AG04450 (cell line): ENCODE data around the gene RIPK4. TPM values are rescaled to one million over a fixed set of nuclear protein-coding genes. Genes with fewer than 3 reads are reported as not detected.

ENCODE experiments used
- CTCF ChIA-PET: fragments of 300-600, 350-600 bp; formaldehyde crosslinking; extraction: SDS; loops from one replicate; lab custom pipeline; 2022; ENCODE audit warnings: antibody characterized with exemption, inconsistent platforms; lab: Charles Lee
- POLR2A ChIA-PET: fragments of 350-600 bp; formaldehyde crosslinking; extraction: SDS; loops from one replicate; lab custom pipeline; 2021; ENCODE audit warnings: antibody characterized with exemption, inconsistent platforms; lab: Yijun Ruan, JAX
- DNase-seq: peaks from one replicate; pipeline ENCODE4 v3.0.0-alpha.2; 2011; ENCODE audit warnings: low read depth, low spot score
- H3K27ac ChIP-seq: one replicate; pipeline ENCODE4 v1.5.1; 2012; ENCODE audit warnings: low read depth, low read length, control low read depth
- H3K27me3 ChIP-seq: one replicate; pipeline ENCODE4 v1.6.0; 2012; ENCODE audit warnings: low read length; ENCODE audit not compliant: control insufficient read depth, insufficient read depth
- H3K4me3 ChIP-seq: 2 replicates; pipeline ENCODE4 v1.5.1; 2011; ENCODE audit warnings: mild to moderate bottlenecking, low read depth, low read length, control low read depth
- H3K9me3 ChIP-seq: 2 replicates; pipeline ENCODE4 v1.5.1; 2012; ENCODE audit warnings: low read length; ENCODE audit not compliant: control insufficient read depth, insufficient read depth
- polyA minus RNA-seq: library from RNA; depleted of rRNA, polyadenylated mRNA; stranded (reverse); fragments of >200 nt; gene quantifications from 2 replicates; pipeline ENCODE4 v1.2.3, GENCODE V29; 2011; rRNA and poly(A)+ RNA removed
- polyA plus RNA-seq: library from polyadenylated mRNA; depleted of rRNA; stranded (reverse); fragments of >200 nt; gene quantifications from 2 replicates; pipeline ENCODE4 v1.2.3, GENCODE V29; 2011; rRNA removed
- TF ChIP-seq, protein P1 (sequence below): IDR thresholded peaks from 2 replicates; pipeline ENCODE4 v1.5.1; 2011; ENCODE audit warnings: low read depth, low read length, control low read depth, inconsistent platforms

RIPK4 gene
- polyA plus RNA-seq (not detected in 2 replicates), polyA minus RNA-seq (not detected in 2 replicates)

DNA sequence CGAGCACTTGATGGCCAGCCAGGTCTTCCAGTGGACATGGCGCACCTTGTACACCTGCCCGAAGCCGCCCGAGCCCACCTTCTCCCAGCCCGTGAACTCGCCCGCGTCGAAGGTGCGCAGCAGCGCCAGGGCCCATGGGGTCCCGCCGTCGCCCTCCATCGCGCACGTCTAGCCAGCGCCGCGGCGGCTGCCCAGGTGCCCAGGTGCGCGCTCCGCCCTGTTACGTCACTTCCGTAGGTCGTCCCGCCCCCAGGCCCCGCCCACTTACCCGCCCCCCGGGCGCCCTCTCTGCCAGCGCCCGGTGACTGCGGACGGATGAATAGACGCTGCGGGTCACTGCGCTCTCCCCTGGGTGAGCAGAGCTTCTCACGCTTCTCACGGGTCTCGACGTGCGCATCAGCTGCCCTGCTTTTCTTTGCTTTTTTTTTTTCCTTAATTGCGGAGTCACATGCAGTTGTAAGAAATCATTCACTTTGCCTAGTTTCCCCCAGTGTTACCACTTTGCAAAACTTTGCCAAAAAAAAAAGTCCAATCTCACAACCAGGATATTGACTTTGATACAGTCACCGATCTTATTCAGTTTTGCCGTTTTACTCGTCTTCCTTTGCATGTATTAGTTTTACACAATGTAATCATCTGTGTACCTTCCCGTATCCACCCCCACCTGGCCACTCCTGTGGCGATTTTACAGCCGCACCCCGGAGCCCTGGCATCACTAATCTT is at the start of gene RIPK4:
RIPK4 (minus strand) TSS at position 170 of the 723 bp plus-strand sequence; CDS start at position 159, 11 bp downstream.
- H3K27ac ChIP-seq, result no peak within 1 kb of the TSS
- no peaks in the 10 kb centered on the region; the same call in 1 of the 2 replicates for H3K9me3 ChIP-seq
- TF ChIP-seq, protein P1, sequence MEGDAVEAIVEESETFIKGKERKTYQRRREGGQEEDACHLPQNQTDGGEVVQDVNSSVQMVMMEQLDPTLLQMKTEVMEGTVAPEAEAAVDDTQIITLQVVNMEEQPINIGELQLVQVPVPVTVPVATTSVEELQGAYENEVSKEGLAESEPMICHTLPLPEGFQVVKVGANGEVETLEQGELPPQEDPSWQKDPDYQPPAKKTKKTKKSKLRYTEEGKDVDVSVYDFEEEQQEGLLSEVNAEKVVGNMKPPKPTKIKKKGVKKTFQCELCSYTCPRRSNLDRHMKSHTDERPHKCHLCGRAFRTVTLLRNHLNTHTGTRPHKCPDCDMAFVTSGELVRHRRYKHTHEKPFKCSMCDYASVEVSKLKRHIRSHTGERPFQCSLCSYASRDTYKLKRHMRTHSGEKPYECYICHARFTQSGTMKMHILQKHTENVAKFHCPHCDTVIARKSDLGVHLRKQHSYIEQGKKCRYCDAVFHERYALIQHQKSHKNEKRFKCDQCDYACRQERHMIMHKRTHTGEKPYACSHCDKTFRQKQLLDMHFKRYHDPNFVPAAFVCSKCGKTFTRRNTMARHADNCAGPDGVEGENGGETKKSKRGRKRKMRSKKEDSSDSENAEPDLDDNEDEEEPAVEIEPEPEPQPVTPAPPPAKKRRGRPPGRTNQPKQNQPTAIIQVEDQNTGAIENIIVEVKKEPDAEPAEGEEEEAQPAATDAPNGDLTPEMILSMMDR, result no peak
- DNase-seq, result no peak
- ChIA-PET POLR2A (no interaction called here), CTCF (interaction anchor here (2.6 kb wide), 1 partner anchor 155 kb away, joined by 22 read pairs; no protein-coding TSS in a partner anchor)
- peaks cover 96% of the 10 kb centered on the region for H3K27me3 ChIP-seq
- H3K4me3 ChIP-seq, result no peak within 1 kb of the TSS

DNA sequence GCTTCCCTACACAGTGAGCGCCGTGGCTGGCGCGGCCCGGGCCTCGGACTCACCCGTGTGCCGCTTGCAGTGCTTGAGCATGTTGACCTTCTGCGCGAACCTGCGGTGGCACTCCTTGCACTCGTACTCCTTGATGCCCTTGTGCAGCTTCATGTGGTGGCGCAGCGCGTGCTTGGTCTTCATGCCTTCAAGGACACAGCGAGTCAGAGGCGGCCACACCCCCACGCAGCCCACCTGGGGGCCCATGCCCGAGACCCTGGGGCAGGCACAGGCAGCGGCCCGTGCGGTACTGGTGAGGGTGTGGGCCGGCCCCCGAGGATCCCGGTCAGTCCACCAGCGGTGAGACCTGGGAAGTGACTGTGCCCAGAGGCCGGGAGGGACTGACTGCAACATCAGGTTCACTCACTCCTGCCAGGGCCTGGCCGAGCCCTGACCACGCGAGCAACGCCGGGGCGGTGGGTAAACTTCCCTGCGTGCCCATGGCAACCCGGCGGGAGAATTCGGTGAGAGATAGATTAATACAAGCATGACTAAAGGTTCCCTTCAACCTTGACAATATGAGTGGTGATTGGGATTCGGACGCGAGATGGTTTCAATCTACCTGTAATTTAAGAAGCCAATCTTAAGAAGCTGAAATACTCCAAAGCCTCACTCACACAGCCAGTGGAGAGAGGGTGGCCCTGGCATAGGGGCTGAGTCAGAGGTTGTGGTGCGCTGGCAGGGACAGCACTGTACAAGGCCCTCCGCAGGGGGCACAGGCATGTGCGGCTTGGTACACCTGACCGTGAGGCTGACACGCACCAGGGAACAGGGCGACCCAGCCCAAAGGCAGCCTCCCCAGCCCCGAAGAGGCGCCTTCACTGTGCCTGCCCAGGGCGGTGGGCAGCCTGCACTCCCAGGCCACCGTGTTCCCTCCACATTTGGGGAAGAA is 49.1 kb upstream of the RIPK4 start:
- TF ChIP-seq, protein P1, result no peak
- H3K27me3 ChIP-seq, result no peaks in the 10 kb centered on the region
- DNase-seq, result no peak
- ChIA-PET CTCF (interaction anchor here (0.6 to 3.8 kb wide), 57 partner anchors 8 to 532 kb away, joined by 3 to 79 read pairs (median 5); no protein-coding TSS in a partner anchor), POLR2A (no interaction called here)
- H3K27ac ChIP-seq, result no peak overlapping the region
- no peaks in the 10 kb centered on the region for H3K9me3 ChIP-seq
- no peak overlapping the region for H3K4me3 ChIP-seq

DNA sequence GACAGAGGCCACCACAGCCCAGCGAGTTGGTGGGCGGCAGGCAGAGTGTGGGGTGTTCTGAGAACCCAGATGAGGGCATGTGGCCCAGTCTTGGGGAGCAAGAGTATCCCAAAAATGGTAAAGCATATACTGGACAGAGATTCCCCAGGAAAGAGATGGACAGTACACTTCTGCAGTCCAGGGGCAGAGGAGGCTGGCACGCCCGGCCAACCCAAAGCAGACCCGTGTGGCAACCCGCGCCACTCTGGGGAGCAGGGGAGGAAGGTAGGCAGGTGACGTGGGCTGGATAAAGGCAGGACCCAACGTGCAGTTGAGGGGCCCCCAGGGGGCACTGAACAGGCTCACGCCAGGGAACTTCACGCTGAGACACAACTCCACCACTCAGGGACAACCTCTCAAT is 46.4 kb upstream of the RIPK4 start:
- Histone ChIP-seq H3K4me3 (no peak overlapping the region), H3K9me3 (no peaks in the 10 kb centered on the region), H3K27ac (no peak overlapping the region), H3K27me3 (no peaks in the 10 kb centered on the region)
- ChIA-PET CTCF (no interaction called here), POLR2A (no interaction called here)
- TF ChIP-seq, protein P1, result no peak
- no peak for DNase-seq

DNA sequence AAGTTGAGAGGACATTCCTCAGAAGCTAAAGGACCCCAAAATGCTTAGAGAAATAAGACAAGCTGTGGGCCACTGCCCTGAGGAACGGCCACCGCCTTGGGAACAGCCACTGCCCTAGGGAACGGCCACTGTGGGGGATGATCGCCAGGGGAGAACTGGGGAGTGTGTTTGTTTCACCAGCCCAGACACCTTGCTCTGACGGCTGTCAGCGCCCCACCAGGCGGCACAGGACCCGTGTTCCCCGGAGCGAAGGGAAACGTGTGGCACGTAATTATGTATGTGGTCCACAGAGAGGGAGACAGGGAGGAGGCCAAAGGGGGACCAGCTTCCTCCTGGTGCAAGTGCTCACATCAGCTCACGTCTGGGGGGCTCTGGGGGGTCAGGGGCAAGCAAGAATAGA is 45.8 kb upstream of the RIPK4 start:
- TF ChIP-seq, protein P1, result no peak
- no peak for DNase-seq
- Histone ChIP-seq H3K27me3 (no peaks in the 10 kb centered on the region), H3K27ac (no peak overlapping the region), H3K4me3 (no peak overlapping the region), H3K9me3 (no peaks in the 10 kb centered on the region)
- CTCF ChIA-PET, result interaction anchor here (0.5 kb wide), 1 partner anchor 9 kb away, joined by 3 read pairs; no protein-coding TSS in a partner anchor
- POLR2A ChIA-PET, result no interaction called here
